OCI-LY7 (cell line): ENCODE data around the gene ZFHX3. TPM values are rescaled to one million over a fixed set of nuclear protein-coding genes. Genes with fewer than 3 reads are reported as not detected.

Experiments
- BruUV-seq: library from RNA; stranded (reverse); fragments of 400-500 nt; replicated peaks from 2 replicates; lab custom pipeline; 2021; lab: Mats Ljungman, UMichigan
- CTCF ChIA-PET: fragments of 300-600 bp; sonication (Branson Sonifier 250); formaldehyde crosslinking; loops from one replicate; lab custom pipeline; 2022; ENCODE audit warnings: antibody characterized with exemption; ENCODE audit not compliant: unreplicated experiment; lab: Charles Lee
- POLR2A ChIA-PET: fragments of 300-600 bp; sonication (Branson Sonifier 250); formaldehyde crosslinking; loops from one replicate; lab custom pipeline; 2022; ENCODE audit warnings: antibody characterized with exemption; lab: Charles Lee
- DNase-seq: peaks from one replicate; pipeline ENCODE4 v3.0.0-alpha.2; 2015; ENCODE audit warnings: low spot score
- H2AFZ ChIP-seq: fragments of 200-600 bp; sonication (generic), shearing (Covaris generic); 2 replicates; pipeline ENCODE4 v1.6.1; 2014; ENCODE audit warnings: mild to moderate bottlenecking, antibody characterized with exemption, low read length, moderate library complexity
- H3K27ac ChIP-seq: fragments of 200-600 bp; sonication (generic); 2 replicates; pipeline ENCODE4 v1.5.1; 2014; ENCODE audit warnings: mixed run types, low read depth, mild to moderate bottlenecking, moderate library complexity, low read length, inconsistent platforms; ENCODE audit not compliant: poor library complexity, severe bottlenecking
- H3K36me3 ChIP-seq: fragments of 200-600 bp; sonication (generic); 2 replicates; pipeline ENCODE4 v1.6.1; 2014; ENCODE audit warnings: mild to moderate bottlenecking, antibody characterized with exemption, low read length, moderate library complexity, mixed read lengths; ENCODE audit not compliant: insufficient read depth
- H3K4me1 ChIP-seq: fragments of 200-600 bp; sonication (generic); 2 replicates; pipeline ENCODE4 v1.5.1; 2014; ENCODE audit warnings: mild to moderate bottlenecking, low read length; ENCODE audit not compliant: insufficient read depth, poor library complexity, severe bottlenecking
- H3K4me2 ChIP-seq: fragments of 200-600 bp; sonication (generic); 2 replicates; pipeline ENCODE4 v1.6.1; 2014; ENCODE audit warnings: mild to moderate bottlenecking, low read length
- H3K4me3 ChIP-seq: fragments of 200-600 bp; sonication (generic); 2 replicates; pipeline ENCODE4 v1.5.1; 2014; ENCODE audit warnings: mild to moderate bottlenecking, low read depth, low read length; ENCODE audit not compliant: poor library complexity, severe bottlenecking
- H3K79me2 ChIP-seq: fragments of 200-600 bp; sonication (generic); 2 replicates; pipeline ENCODE4 v1.6.1; 2016; ENCODE audit warnings: low read depth, mild to moderate bottlenecking, low read length, moderate library complexity, mixed read lengths; ENCODE audit not compliant: insufficient read depth
- H3K9me2 ChIP-seq: fragments of 200-600 bp; sonication (generic); 2 replicates; pipeline ENCODE4 v1.6.1; 2016; ENCODE audit warnings: mild to moderate bottlenecking, low read length, mixed read lengths; ENCODE audit not compliant: insufficient read depth
- H3K9me3 ChIP-seq: fragments of 200-600 bp; sonication (generic); 2 replicates; pipeline ENCODE4 v1.6.1; 2014; ENCODE audit warnings: mild to moderate bottlenecking, mixed run types, low read length, mixed read lengths
- H4K20me1 ChIP-seq: fragments of 200-600 bp; sonication (generic); 2 replicates; pipeline ENCODE4 v1.6.1; 2014; ENCODE audit warnings: mild to moderate bottlenecking, antibody characterized with exemption, low read length, moderate library complexity, mixed read lengths; ENCODE audit not compliant: insufficient read depth
- EZH2phosphoT487 ChIP-seq: fragments of 200-600 bp; sonication (generic); IDR thresholded peaks from 2 replicates; pipeline ENCODE4 v1.6.1; 2018; ENCODE audit warnings: low read depth, borderline replicate concordance, mild to moderate bottlenecking, mixed run types, antibody characterized with exemption, low read length, moderate library complexity, mixed read lengths
- intact Hi-C: fragments of 100-400 bp; cut with micrococcal nuclease; formaldehyde crosslinking; loops from one replicate; pipeline ENCODE4 v1.10.0; 2022; ENCODE audit not compliant: unreplicated experiment
- total RNA-seq, 2 experiments: library from RNA; depleted of rRNA in 1 of 2; stranded (reverse); fragments of >200 nt in 1 of 2; shearing (Covaris generic) in 1 of 2; gene quantifications; 2 replicates each; pipeline ENCODE4 v1.2.3, GENCODE V29; 2014 to 2022
- TF ChIP-seq, protein P1 (sequence below): fragments of 200-600 bp; sonication (generic); conservative IDR thresholded peaks from 2 replicates; pipeline ENCODE4 v1.5.1; 2014; ENCODE audit warnings: mild to moderate bottlenecking, antibody characterized with exemption, low read length, moderate library complexity, mixed read lengths

The ZFHX3 gene
- total RNA-seq, 2 experiments from 2014 or later = 1.3 to 6.2 TPM

DNA sequence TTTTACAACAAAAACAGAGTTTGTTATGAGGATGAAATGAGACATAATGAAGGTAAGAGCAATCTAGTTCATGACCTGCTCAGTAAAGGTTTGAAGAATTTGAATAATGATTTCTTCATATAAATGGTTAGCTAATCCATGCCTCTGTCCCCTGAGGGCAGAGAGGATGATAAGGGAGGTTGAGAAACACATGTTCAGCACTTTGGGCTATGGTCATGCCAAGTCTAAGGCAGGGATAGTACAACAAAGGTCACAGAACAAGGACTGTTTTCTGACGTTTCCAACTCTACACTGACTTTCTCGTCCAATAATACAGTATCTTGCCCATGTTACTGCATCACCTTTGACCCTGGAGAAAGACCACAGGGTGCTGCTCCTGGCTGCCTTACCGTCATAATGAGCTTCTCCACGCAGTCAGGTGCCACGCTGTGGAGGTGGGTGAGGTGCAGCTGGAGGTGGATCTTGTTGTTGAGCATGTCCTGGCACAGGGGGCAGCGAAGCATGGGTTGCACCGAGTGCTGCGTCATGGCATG lies 236.7 kb downstream of the ZFHX3 start:
- no peaks in the 10 kb centered on the region for H3K36me3 ChIP-seq
- POLR2A ChIA-PET = no interaction called here
- BruUV-seq = no TSS peak
- no peak overlapping the region for H3K27ac ChIP-seq
- H3K4me2 ChIP-seq = no peak overlapping the region
- no peaks in the 10 kb centered on the region for H3K9me2 ChIP-seq
- no peaks in the 10 kb centered on the region for H3K4me1 ChIP-seq
- intact Hi-C loops = no loop called here
- no peak for TF ChIP-seq EZH2phosphoT487
- TF ChIP-seq, protein P1, sequence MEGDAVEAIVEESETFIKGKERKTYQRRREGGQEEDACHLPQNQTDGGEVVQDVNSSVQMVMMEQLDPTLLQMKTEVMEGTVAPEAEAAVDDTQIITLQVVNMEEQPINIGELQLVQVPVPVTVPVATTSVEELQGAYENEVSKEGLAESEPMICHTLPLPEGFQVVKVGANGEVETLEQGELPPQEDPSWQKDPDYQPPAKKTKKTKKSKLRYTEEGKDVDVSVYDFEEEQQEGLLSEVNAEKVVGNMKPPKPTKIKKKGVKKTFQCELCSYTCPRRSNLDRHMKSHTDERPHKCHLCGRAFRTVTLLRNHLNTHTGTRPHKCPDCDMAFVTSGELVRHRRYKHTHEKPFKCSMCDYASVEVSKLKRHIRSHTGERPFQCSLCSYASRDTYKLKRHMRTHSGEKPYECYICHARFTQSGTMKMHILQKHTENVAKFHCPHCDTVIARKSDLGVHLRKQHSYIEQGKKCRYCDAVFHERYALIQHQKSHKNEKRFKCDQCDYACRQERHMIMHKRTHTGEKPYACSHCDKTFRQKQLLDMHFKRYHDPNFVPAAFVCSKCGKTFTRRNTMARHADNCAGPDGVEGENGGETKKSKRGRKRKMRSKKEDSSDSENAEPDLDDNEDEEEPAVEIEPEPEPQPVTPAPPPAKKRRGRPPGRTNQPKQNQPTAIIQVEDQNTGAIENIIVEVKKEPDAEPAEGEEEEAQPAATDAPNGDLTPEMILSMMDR = no peak
- CTCF ChIA-PET = interaction anchor here (0.6 to 0.9 kb wide), 2 partner anchors 22 to 34 kb away, joined by 3 read pairs; no protein-coding TSS in a partner anchor
- H4K20me1 ChIP-seq = no peaks in the 10 kb centered on the region
- H2AFZ ChIP-seq = no peak overlapping the region
- no peaks in the 10 kb centered on the region for H3K9me3 ChIP-seq
- H3K4me3 ChIP-seq = no peak overlapping the region
- DNase-seq = no peak
- H3K79me2 ChIP-seq = no peaks in the 10 kb centered on the region

DNA sequence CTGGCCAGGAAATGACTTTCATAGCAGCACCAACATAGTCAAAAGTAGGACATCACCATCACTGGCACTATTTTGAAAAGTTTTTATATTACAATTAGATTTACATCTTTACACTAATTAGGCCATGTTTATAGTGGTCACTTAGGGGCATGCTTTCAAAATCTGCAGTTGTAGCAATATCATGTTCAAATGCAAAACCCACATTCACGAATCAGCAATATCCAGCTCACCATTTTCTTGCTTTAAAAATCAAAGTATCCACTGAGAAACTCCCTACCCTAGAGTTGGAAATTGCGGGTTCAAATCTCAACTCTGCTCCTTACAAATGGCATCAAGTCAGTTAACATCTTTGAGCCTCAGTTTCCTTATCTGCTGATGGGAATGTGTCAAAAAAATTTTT lies 237.4 kb downstream of the ZFHX3 start:
- Histone ChIP-seq H2AFZ (no peak overlapping the region), H3K9me2 (no peaks in the 10 kb centered on the region), H3K36me3 (no peaks in the 10 kb centered on the region), H4K20me1 (no peaks in the 10 kb centered on the region), H3K4me1 (no peaks in the 10 kb centered on the region), H3K4me2 (no peak overlapping the region), H3K27ac (no peak overlapping the region), H3K79me2 (no peaks in the 10 kb centered on the region), H3K4me3 (no peak overlapping the region), H3K9me3 (no peaks in the 10 kb centered on the region)
- TF ChIP-seq EZH2phosphoT487 = no peak
- TF ChIP-seq, protein P1 = no peak
- POLR2A ChIA-PET = no interaction called here
- BruUV-seq = no TSS peak
- no peak for DNase-seq
- intact Hi-C loops = no loop called here
- CTCF ChIA-PET = interaction anchor here (0.9 kb wide), 1 partner anchor 23 kb away, joined by 3 read pairs; no protein-coding TSS in a partner anchor

DNA sequence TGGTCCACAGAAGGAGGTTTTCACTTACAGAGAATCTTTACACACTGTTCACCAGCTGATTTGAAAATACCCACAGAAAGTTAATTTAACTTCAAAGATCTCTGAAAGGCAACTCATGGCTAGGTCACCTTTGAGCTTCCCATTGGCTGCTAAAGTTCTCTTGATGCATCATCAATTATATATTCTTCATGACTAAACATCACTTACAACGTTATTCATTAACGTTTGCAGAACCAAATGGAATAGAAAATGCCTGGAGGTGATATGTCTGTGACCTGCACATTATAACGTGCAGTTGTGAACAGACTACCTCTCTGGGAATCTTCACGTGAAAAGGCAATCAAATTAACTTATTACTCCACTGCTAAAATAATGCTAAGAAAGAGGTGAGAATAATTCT lies 238.5 kb downstream of the ZFHX3 start:
- POLR2A ChIA-PET = interaction anchor here (0.7 to 0.8 kb wide), 2 partner anchors 198 to 248 kb away, joined by 3 to 4 read pairs; no protein-coding TSS in a partner anchor

More for the DNA sequence above, 238.5 kb downstream of the ZFHX3 start:
- no peak for DNase-seq
- no TSS peak for BruUV-seq
- no peaks in the 10 kb centered on the region for H3K4me1 ChIP-seq
- no peak overlapping the region for H3K4me2 ChIP-seq
- no peaks in the 10 kb centered on the region for H3K36me3 ChIP-seq
- H3K9me2 ChIP-seq = no peaks in the 10 kb centered on the region
- CTCF ChIA-PET = no interaction called here
- H2AFZ ChIP-seq = no peak overlapping the region
- no peaks in the 10 kb centered on the region for H3K79me2 ChIP-seq
- no peaks in the 10 kb centered on the region for H3K9me3 ChIP-seq
- H4K20me1 ChIP-seq = no peaks in the 10 kb centered on the region
- no peak overlapping the region for H3K27ac ChIP-seq
- no peak overlapping the region for H3K4me3 ChIP-seq
- intact Hi-C loops = no loop called here
- TF ChIP-seq, protein P1 = no peak
- TF ChIP-seq EZH2phosphoT487 = no peak
